COR-L47 (cell line): ENCODE data around the gene TUBA1B.

Experiments used
- DNase-seq: peaks from one replicate; lab custom pipeline; 2025; lab: John Stamatoyannopoulos, UW

Gene TUBA1B

GRCh38 chr12:49089821-49090773, 41.1 kb downstream of the TUBA1B start:
- peak; percentile 62 for DNase-seq

GRCh38 chr12:49088932-49089330, 42.3 kb downstream of the TUBA1B start:
- DNase-seq = no peak

GRCh38 chr12:49088150-49088931, 42.9 kb downstream of the TUBA1B start:
- DNase-seq = peak; percentile 84

GRCh38 chr12:49086116-49086515, 45.1 kb downstream of the TUBA1B start:
- DNase-seq = no peak

GRCh38 chr12:49084438-49084837, 46.8 kb downstream of the TUBA1B start:
- DNase-seq = no peak

- no peak for DNase-seq
Observed at GRCh38 chr12:49079793-49080192, 51.4 kb downstream of the TUBA1B start.
